HEK293 (cell line): Measurements from ENCODE around the gene NELL2.

Experiments used
- CTCF ChIA-PET: fragments of 350-600 bp; formaldehyde crosslinking; extraction: SDS; loops from one replicate; lab custom pipeline; 2021; ENCODE audit warnings: antibody characterized with exemption; lab: Yijun Ruan, JAX
- POLR2A ChIA-PET: fragments of 300-600 bp; formaldehyde crosslinking; extraction: SDS; loops from one replicate; lab custom pipeline; 2020; ENCODE audit warnings: antibody characterized with exemption, inconsistent platforms; lab: Yijun Ruan, JAX
- H3K27ac ChIP-seq: fragments of 200-500 bp; sonication (Bioruptor generic); 2 replicates; pipeline ENCODE4 v1.5.1; 2014; ENCODE audit warnings: low read depth, low read length, control low read depth, inconsistent platforms; ENCODE audit errors: extremely low read depth
- H3K36me3 ChIP-seq, 2 experiments: fragments of 200-500 bp in 1 of 2; sonication (Bioruptor generic) in 1 of 2; 1 replicate in 1 of 2; 2 replicates in 1 of 2; pipeline ENCODE4 v1.5.1; 2014 to 2017; ENCODE audit warnings: inconsistent platforms in 2 of 2, low read length in 2 of 2; ENCODE audit not compliant: control insufficient read depth in 2 of 2, insufficient read depth in 1 of 2
- H3K4me1 ChIP-seq: fragments of 200-500 bp; sonication (Bioruptor generic); 2 replicates; pipeline ENCODE4 v1.5.1; 2014; ENCODE audit warnings: mild to moderate bottlenecking, low read length, inconsistent platforms; ENCODE audit not compliant: control insufficient read depth, insufficient read depth
- H3K4me3 ChIP-seq: 2 replicates; pipeline ENCODE4 v1.5.1; 2011; ENCODE audit warnings: low read depth, mild to moderate bottlenecking, control low read depth, low read length, moderate library complexity
- H3K9me3 ChIP-seq: fragments of 200-500 bp; sonication (Bioruptor generic); 2 replicates; pipeline ENCODE4 v1.5.1; 2014; ENCODE audit warnings: low read depth, low read length, inconsistent platforms; ENCODE audit not compliant: control insufficient read depth, insufficient read depth
- FEZF1 ChIP-seq: fragments of 450-650 bp; formaldehyde crosslinking; IDR thresholded peaks from 2 replicates; pipeline ENCODE4 v1.5.1; 2016; ENCODE audit warnings: missing biosample characterization, missing genetic modification characterization
- GLIS2 ChIP-seq: fragments of 450-650 bp; formaldehyde crosslinking; IDR thresholded peaks from 2 replicates; pipeline ENCODE4 v1.5.1; 2016; ENCODE audit warnings: missing biosample characterization, missing genetic modification characterization
- KLF9 ChIP-seq: fragments of 450-650 bp; formaldehyde crosslinking; IDR thresholded peaks from 2 replicates; pipeline ENCODE4 v1.5.1; 2016; ENCODE audit warnings: missing biosample characterization, missing genetic modification characterization, low read depth
- REPIN1 ChIP-seq: fragments of 450-650 bp; formaldehyde crosslinking; IDR thresholded peaks from 2 replicates; pipeline ENCODE4 v1.5.1; 2017; ENCODE audit warnings: missing biosample characterization, missing genetic modification characterization, low read depth
- ZNF112 ChIP-seq: fragments of 450-650 bp; formaldehyde crosslinking; IDR thresholded peaks from 2 replicates; pipeline ENCODE4 v1.5.0; 2017; ENCODE audit warnings: missing biosample characterization, missing genetic modification characterization
- ZNF19 ChIP-seq: fragments of 450-650 bp; formaldehyde crosslinking; IDR thresholded peaks from 2 replicates; pipeline ENCODE4; 2016; ENCODE audit warnings: missing biosample characterization, missing genetic modification characterization, low read depth
- ZNF202 ChIP-seq: fragments of 450-650 bp; formaldehyde crosslinking; IDR thresholded peaks from 2 replicates; pipeline ENCODE4 v1.5.1; 2016; ENCODE audit warnings: missing biosample characterization, missing genetic modification characterization, borderline replicate concordance
- ZNF24 ChIP-seq: fragments of 450-650 bp; formaldehyde crosslinking; IDR thresholded peaks from 2 replicates; pipeline ENCODE4 v1.5.1; 2016; ENCODE audit warnings: missing biosample characterization, missing genetic modification characterization
- ZNF354C ChIP-seq: fragments of 450-650 bp; formaldehyde crosslinking; IDR thresholded peaks from 2 replicates; pipeline ENCODE4 v1.5.1; 2016; ENCODE audit warnings: missing biosample characterization, missing genetic modification characterization, low read depth, borderline replicate concordance
- ZNF404 ChIP-seq: fragments of 450-650 bp; formaldehyde crosslinking; IDR thresholded peaks from 2 replicates; pipeline ENCODE4 v1.5.1; 2017; ENCODE audit warnings: missing biosample characterization, missing genetic modification characterization
- ZNF416 ChIP-seq: fragments of 450-650 bp; formaldehyde crosslinking; IDR thresholded peaks from 2 replicates; pipeline ENCODE4 v1.5.1; 2016; ENCODE audit warnings: missing biosample characterization, missing genetic modification characterization
- ZNF513 ChIP-seq: fragments of 450-650 bp; IDR thresholded peaks from 2 replicates; pipeline ENCODE4 v1.5.1; 2018; ENCODE audit warnings: missing biosample characterization, missing genetic modification characterization
- ZNF521 ChIP-seq: fragments of 450-650 bp; formaldehyde crosslinking; IDR thresholded peaks from 2 replicates; pipeline ENCODE4 v1.5.1; 2017; ENCODE audit warnings: missing biosample characterization, mild to moderate bottlenecking, missing genetic modification characterization
- ZNF580 ChIP-seq: fragments of 450-650 bp; formaldehyde crosslinking; IDR thresholded peaks from 2 replicates; pipeline ENCODE4 v1.5.1; 2016; ENCODE audit warnings: missing biosample characterization, missing genetic modification characterization
- ZNF768 ChIP-seq: fragments of 450-650 bp; formaldehyde crosslinking; IDR thresholded peaks from 2 replicates; pipeline ENCODE4 v1.5.1; 2018; ENCODE audit warnings: missing biosample characterization, mild to moderate bottlenecking, missing genetic modification characterization
- TF ChIP-seq, protein P1 (sequence below): fragments of 450-650 bp; formaldehyde crosslinking; IDR thresholded peaks from 2 replicates; pipeline ENCODE4 v1.5.1; 2016; ENCODE audit warnings: missing biosample characterization, missing genetic modification characterization
- TF ChIP-seq, protein P2 (sequence below): fragments of 450-650 bp; IDR thresholded peaks from 2 replicates; pipeline ENCODE4 v1.5.1; 2018; ENCODE audit warnings: missing biosample characterization, mild to moderate bottlenecking, missing genetic modification characterization
- TF ChIP-seq, protein P3 (sequence below): fragments of 450-650 bp; formaldehyde crosslinking; IDR thresholded peaks from 2 replicates; pipeline ENCODE4 v1.5.1; 2017; ENCODE audit warnings: missing biosample characterization, missing genetic modification characterization
- TF ChIP-seq, protein P4 (sequence below): fragments of 450-650 bp; formaldehyde crosslinking; IDR thresholded peaks from 2 replicates; pipeline ENCODE4 v1.5.1; 2016; ENCODE audit warnings: missing biosample characterization, missing genetic modification characterization

NELL2 gene

GRCh38 chr12:44526655-44527182, 349.4 kb downstream of the NELL2 start:
- H3K4me1 ChIP-seq, result no peaks in the 10 kb centered on the region
- no peaks in the 10 kb centered on the region for H3K9me3 ChIP-seq
- H3K27ac ChIP-seq, result no peak overlapping the region
- no peak overlapping the region for H3K4me3 ChIP-seq
- H3K36me3 ChIP-seq, result no peaks in the 10 kb centered on the region
- TF ChIP-seq ZNF112, result no peak
- CTCF ChIA-PET, result no interaction called here
- POLR2A ChIA-PET, result no interaction called here

- H3K4me3 ChIP-seq, result no peak overlapping the region
- H3K36me3 ChIP-seq, result no peaks in the 10 kb centered on the region
- no peaks in the 10 kb centered on the region for H3K9me3 ChIP-seq
- H3K27ac ChIP-seq, result no peak overlapping the region
- ChIA-PET POLR2A (no interaction called here), CTCF (interaction anchor here (0.6 kb wide), 1 partner anchor 285 kb away, joined by 4 read pairs; no protein-coding TSS in a partner anchor)
- TF ChIP-seq ZNF513 (no peak), ZNF202 (tag by site-specific recombination) (no peak), KLF9 (no peak), ZNF521 (tag by site-specific recombination) (no peak), ZNF112 (no peak), ZNF580 (tag by site-specific recombination) (no peak), ZNF768 (tag by site-specific recombination) (no peak), ZNF24 (tag by site-specific recombination) (no peak), ZNF404 (tag by site-specific recombination) (no peak), ZNF354C (no peak), ZNF19 (tag by site-specific recombination) (no peak), ZNF416 (tag by site-specific recombination) (no peak), GLIS2 (no peak), FEZF1 (tag by site-specific recombination) (no peak), REPIN1 (no peak)
- TF ChIP-seq, protein P1, sequence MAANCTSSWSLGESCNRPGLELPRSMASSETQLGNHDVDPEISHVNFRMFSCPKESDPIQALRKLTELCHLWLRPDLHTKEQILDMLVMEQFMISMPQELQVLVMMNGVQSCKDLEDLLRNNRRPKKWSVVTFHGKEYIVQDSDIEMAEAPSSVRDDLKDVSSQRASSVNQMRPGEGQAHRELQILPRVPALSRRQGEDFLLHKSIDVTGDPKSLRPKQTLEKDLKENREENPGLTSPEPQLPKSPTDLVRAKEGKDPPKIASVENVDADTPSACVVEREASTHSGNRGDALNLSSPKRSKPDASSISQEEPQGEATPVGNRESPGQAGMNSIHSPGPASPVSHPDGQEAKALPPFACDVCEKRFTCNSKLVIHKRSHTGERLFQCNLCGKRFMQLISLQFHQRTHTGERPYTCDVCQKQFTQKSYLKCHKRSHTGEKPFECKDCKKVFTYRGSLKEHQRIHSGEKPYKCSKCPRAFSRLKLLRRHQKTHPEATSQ, result no peak
- TF ChIP-seq, protein P2, sequence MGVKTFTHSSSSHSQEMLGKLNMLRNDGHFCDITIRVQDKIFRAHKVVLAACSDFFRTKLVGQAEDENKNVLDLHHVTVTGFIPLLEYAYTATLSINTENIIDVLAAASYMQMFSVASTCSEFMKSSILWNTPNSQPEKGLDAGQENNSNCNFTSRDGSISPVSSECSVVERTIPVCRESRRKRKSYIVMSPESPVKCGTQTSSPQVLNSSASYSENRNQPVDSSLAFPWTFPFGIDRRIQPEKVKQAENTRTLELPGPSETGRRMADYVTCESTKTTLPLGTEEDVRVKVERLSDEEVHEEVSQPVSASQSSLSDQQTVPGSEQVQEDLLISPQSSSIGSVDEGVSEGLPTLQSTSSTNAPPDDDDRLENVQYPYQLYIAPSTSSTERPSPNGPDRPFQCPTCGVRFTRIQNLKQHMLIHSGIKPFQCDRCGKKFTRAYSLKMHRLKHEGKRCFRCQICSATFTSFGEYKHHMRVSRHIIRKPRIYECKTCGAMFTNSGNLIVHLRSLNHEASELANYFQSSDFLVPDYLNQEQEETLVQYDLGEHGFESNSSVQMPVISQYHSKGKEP (tag by site-specific recombination), result no peak
- TF ChIP-seq, protein P3, sequence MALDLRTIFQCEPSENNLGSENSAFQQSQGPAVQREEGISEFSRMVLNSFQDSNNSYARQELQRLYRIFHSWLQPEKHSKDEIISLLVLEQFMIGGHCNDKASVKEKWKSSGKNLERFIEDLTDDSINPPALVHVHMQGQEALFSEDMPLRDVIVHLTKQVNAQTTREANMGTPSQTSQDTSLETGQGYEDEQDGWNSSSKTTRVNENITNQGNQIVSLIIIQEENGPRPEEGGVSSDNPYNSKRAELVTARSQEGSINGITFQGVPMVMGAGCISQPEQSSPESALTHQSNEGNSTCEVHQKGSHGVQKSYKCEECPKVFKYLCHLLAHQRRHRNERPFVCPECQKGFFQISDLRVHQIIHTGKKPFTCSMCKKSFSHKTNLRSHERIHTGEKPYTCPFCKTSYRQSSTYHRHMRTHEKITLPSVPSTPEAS (tag by site-specific recombination), result no peak
- TF ChIP-seq, protein P4, sequence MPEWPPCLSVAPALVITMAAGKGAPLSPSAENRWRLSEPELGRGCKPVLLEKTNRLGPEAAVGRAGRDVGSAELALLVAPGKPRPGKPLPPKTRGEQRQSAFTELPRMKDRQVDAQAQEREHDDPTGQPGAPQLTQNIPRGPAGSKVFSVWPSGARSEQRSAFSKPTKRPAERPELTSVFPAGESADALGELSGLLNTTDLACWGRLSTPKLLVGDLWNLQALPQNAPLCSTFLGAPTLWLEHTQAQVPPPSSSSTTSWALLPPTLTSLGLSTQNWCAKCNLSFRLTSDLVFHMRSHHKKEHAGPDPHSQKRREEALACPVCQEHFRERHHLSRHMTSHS (tag by site-specific recombination), result no peak
- H3K4me1 ChIP-seq, result no peaks in the 10 kb centered on the region
Observed at GRCh38 chr12:44525806-44526654, 350.1 kb downstream of the NELL2 start.
